Right ventricle myocardium inferior (tissue), 1 donor: ENCODE results near the gene SEC14L3. TPM values are rescaled to one million over a fixed set of nuclear protein-coding genes. Genes with fewer than 3 reads are reported as not detected.

Experiments
- ATAC-seq: fragments of 200-7000 bp; cut with Tn5 transposase; one replicate; pipeline ENCODE4 v1.9.1; 2020; ENCODE audit warnings: mild to moderate bottlenecking, moderate library complexity
- DNase-seq: peaks from one replicate; pipeline ENCODE4 v3.0.0; 2021; ENCODE audit errors: missing footprints
- intact Hi-C: fragments of 100-400 bp; cut with DNase I; formaldehyde crosslinking; loops from one replicate; pipeline ENCODE4 v1.11.0; 2022
- total RNA-seq: library from RNA; stranded (reverse); fragmentation: NEBNext Ultra II Directional; extraction: Animal tissue kit (Norgen Biotek cat#: 25700); gene quantifications from one replicate; pipeline ENCODE4 v1.2.1, GENCODE V29; 2021
- donor health status: DM: no; HTN: yes; CAD: no; lungs with severe emphysema.

Gene SEC14L3
- total RNA-seq, 1 donor from 2014 or later, result not detected

- ATAC-seq, result no peak
- DNase-seq, result peak; percentile 39
- intact Hi-C loops, result no loop called here
These were observed 43.9 kb downstream of the SEC14L3 start for GRCh38 chr22:30427871-30428270.

DNA sequence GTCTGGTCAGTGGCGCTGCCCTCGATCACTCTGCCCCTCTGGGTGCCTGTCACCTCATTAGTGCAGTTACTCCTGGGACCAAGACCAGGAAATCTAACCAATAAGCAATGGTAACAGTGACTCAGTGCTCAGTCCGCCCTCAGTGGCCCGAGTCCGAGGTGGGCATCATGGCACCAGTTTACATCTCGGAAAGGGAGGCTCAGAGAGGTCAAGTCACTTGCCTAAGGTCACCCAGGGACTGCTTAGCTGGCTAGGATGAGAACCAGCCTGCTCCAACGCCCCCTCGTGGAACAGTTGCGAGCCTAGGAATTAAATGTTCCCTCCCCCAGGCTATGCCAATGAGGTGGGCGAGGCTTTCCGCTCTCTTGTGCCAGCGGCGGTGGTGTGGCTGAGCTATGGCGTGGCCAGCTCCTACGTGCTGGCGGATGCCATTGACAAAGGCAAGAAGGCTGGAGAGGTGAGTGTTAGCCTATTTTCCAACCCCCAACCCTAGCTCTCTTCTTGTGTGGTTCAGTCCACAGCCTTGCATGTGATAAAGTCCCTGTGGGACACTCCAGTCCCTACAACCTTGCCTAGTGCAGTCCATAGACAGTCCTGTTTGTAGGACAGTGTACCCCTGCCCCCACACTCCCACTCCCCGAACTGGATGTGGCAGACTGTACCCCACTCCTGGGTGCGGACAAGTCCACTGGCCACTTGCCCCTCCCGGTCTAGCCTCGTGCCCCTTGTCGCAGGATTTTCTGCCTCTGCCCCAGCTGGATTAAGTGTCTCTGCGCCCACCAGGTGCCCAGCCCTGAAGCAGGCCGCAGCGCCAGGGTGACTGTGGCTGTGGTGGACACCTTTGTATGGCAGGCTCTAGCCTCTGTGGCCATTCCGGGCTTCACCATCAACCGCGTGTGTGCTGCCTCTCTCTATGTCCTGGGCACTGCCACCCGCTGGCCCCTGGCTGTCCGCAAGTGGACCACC lies 45.1 kb downstream of the SEC14L3 start:
- DNase-seq, result peak; percentile 89
- no peak for ATAC-seq
- intact Hi-C loops, result no loop called here

- intact Hi-C loops, result no loop called here
- ATAC-seq (no peak), DNase-seq (peak; percentile 82)
These were observed 46.0 kb downstream of the SEC14L3 start, which contains the start of gene MTFP1 for GRCh38 chr22:30425616-30426387. Gene MTFP1 (plus strand): TSS chr22:30425768. CDS start chr22:30425880, 112 bp downstream.

- no peak for DNase-seq
- intact Hi-C loops, result no loop called here
- ATAC-seq, result no peak
These were observed 46.5 kb downstream of the SEC14L3 start for GRCh38 chr22:30425327-30425615.

DNA sequence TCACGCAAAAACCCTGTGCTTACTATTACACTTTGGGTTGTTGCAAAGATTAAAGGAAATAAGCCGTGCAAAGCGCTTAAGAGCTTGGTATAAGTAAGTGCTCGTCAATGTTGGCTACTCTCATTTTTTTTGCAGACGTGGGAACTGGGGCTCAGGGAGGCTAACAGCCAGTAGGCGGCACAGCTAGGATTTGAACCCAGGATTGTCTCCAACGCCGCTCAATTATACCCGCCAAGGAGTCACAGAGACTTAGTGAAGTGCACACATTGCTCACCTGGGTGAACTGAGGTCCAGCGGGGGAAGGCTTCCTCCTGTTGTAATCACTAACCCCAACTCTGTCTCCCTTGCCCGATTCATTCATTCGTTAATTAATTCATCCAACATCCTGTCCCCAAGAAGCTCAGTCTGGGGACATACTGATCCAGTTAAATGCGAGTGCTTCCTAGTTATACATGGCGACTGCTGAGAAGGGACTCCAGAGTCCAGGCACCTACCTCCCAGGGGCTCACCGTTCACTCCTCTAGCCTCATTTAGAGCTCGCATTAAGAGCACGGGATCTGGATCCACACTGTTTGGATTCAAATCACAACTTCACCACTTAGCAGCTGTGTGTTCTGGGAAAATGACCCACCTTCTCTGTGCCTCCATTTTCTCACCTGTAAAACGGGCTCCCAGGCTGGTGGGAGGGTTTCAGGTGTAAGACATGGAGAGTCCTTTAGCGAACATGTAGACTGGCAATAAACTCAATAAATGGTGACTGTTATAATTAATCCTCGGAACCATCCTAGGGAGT lies 47.1 kb downstream of the SEC14L3 start:
- no peak for ATAC-seq
- intact Hi-C loops, result no loop called here
- DNase-seq, result peak; percentile 59

- peak; percentile 94 for ATAC-seq
- peak; percentile 99 for DNase-seq
- intact Hi-C loops, result no loop called here
These were observed 47.8 kb downstream of the SEC14L3 start for GRCh38 chr22:30423959-30424533.

GRCh38 chr22:30423301-30423958 lies 48.4 kb downstream of the SEC14L3 start:
- intact Hi-C loops, result no loop called here
- DNase-seq (peak; percentile 90), ATAC-seq (peak; percentile 75)

DNA sequence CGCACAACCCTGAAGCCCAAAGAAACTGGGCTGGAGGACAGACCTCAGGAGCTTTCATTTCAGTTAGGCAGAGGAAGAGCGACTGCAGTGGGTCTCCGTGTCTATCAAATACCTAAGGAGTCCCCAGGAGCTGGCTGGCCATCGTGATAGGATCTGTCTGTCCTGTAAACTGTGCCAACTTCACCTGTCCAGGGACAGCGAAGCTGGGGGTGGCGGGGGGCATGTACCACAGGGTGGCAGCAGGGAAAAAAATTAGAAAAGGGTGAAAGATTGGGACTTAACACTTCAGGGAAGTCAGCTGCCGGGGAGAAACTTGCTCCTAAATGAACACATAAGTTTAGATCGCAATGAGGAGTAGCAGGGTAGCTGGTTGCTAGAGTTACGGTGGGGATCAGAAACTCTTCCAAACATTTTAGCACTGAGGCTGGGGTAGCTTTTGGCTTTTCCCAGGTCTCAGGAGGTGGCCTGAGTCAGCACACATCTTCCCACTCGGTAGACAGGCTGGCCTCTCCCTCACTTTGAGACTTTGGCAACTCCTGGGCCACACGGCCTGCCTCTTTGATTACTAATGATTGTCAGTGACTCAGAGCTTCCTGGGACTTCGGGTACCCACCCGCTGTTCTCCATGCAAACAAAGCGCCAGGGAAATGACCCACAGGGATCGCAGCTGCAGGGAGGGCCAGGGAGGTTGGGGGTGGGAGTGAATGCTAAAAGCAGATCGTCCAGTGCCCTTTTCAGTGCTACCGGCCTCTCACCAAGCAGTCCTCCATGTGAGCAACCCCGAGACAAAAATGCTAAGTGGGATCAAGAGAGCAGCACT lies 49.1 kb downstream of the SEC14L3 start:
- intact Hi-C loops, result no loop called here
- ATAC-seq (no peak), DNase-seq (peak; percentile 73)

GRCh38 chr22:30421695-30422480 lies 49.9 kb downstream of the SEC14L3 start:
- no peak for DNase-seq
- intact Hi-C loops, result no loop called here
- ATAC-seq, result no peak

DNA sequence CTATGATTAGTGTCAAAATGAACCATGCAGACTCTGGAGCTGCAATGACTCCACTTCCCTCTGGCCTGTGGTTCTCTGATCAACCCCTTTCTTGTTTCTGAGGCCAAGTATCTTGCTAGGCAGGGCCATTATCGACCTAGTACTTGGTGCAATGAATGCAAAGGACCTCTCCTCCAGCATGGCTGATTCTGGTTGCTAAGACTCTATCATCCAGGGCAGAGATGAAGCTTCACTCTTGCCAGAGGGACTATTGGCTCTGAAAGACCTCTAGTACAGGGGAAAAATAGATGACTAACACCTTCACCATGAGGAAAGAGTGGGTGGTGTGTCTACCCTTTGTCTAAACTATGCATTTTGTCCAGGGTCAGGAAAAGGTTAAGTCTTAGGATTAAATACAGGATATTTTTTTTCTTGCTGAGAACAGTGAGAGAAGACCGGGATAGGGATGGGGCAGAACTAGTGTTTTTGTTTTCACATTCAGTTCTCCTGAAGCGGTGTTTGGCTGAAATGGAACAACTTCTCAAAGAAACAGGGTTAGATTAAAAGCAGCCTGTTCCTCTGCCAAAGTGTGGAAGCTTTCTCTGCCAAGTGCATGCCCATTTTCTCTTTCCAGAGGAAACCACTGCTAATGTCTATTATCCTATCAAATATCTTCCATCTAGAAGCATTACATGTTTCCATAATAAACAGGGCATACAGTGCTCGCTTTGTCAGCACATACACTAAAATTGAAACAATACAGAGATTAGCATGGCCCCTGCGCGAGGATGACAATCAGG lies 51.3 kb downstream of the SEC14L3 start:
- intact Hi-C loops, result no loop called here
- DNase-seq, result peak; percentile 17
- ATAC-seq, result no peak

DNA sequence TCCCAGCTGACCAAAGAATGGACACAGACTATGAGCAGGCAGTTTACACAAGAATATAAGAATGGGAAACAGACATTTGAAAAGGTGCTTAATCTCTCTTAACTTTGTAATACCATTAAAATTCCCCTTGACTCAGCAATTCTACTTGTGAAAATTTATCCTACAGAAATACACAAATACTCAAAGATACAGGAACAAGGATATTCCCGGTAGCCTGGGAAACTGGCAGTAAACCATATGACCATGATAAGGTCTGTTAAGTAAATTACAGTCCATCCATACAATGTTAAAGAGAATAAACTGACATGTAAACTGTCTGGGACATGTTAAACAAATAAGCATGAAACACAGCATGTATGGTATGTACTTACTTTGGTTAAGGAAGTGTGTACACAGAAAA lies 55.0 kb downstream of the SEC14L3 start:
- no peak for ATAC-seq
- DNase-seq, result no peak
- intact Hi-C loops, result no loop called here

- intact Hi-C loops, result no loop called here
- DNase-seq (no peak), ATAC-seq (no peak)
These were observed 55.4 kb downstream of the SEC14L3 start for GRCh38 chr22:30416403-30416802.

DNA sequence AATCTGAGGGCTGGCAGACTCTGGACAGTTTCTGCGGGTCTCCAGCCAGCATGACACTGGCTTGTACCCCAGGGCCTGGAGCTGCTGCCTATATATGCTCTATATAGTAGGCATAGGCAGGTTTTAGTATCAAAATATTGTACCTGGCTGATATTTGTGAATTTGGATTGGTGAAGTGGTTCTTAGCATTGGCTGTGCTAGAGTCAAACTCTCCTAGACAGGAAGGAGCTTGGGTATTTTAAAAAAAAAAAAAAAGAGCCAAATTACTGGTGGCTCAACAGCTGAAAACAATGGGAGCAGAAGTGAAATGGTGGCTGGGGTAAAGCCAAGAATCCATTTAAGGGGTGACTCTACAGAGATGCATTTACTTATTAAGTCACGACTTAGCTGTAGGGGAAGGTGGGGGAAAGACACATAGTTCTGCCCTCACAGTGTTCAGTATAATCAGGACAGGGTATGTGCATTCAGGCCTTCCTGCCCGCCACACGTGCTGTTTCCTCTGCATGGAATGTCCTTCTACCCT lies 57.2 kb downstream of the SEC14L3 start:
- intact Hi-C loops, result no loop called here
- ATAC-seq (no peak), DNase-seq (no peak)

GRCh38 chr22:30413745-30414524 lies 57.9 kb downstream of the SEC14L3 start:
- ATAC-seq (no peak), DNase-seq (no peak)
- intact Hi-C loops, result no loop called here

DNA sequence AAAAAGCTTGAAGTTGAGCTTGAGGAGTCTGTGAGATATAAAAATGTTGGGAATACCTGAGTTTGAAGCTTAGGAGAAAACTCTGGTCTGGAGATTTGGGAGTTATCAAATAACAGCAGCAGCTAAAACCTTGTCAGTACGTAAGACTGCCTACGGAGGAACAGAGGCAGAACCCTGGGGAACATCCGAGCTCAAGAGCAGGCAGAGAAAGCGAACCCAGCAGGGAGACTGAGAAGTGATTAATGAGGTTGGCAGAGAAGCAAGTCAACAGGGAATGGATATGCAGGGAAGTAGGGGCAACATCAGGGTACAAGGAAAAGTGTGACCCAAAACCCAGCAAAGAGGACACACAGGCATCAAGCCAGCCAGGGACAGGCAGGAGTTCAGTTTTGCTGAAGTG lies 58.8 kb downstream of the SEC14L3 start:
- no peak for DNase-seq
- intact Hi-C loops, result no loop called here

More for the DNA sequence above, 58.8 kb downstream of the SEC14L3 start:
- no peak for ATAC-seq
